Smooth muscle cell (in vitro differentiated cells): ENCODE data around the gene TFCP2. TPM values are rescaled to one million over a fixed set of nuclear protein-coding genes. Genes with fewer than 3 reads are reported as not detected.

ENCODE experiments used
- DNase-seq: peaks from one replicate; lab custom pipeline; 2025; ENCODE audit not compliant: unreplicated experiment; lab: John Stamatoyannopoulos, UW
- H2AFZ ChIP-seq: fragments of 200-600 bp; sonication (generic); 2 replicates; pipeline ENCODE4 v1.6.0; 2016; ENCODE audit warnings: antibody characterized with exemption, low read depth, mild to moderate bottlenecking
- H3F3A ChIP-seq: fragments of 200-600 bp; sonication (generic); 2 replicates; pipeline ENCODE4 v1.6.0; 2017; ENCODE audit warnings: antibody characterized with exemption, low read depth
- H3K27ac ChIP-seq: fragments of 200-600 bp; sonication (generic); 2 replicates; pipeline ENCODE4 v1.5.1; 2016; ENCODE audit warnings: low read depth, mild to moderate bottlenecking
- H3K27me3 ChIP-seq: fragments of 200-600 bp; sonication (generic); 2 replicates; pipeline ENCODE4 v1.6.1; 2016; ENCODE audit warnings: low read depth, mild to moderate bottlenecking
- H3K36me3 ChIP-seq: fragments of 200-600 bp; sonication (generic); 2 replicates; pipeline ENCODE4 v1.5.1; 2016; ENCODE audit warnings: low read depth
- H3K4me1 ChIP-seq: fragments of 200-600 bp; sonication (generic); 2 replicates; pipeline ENCODE4 v1.5.1; 2016; ENCODE audit warnings: low read depth
- H3K4me2 ChIP-seq: fragments of 200-600 bp; sonication (generic); 2 replicates; pipeline ENCODE4 v1.6.0; 2016; ENCODE audit warnings: mild to moderate bottlenecking
- H3K4me3 ChIP-seq: fragments of 200-600 bp; sonication (generic); 2 replicates; pipeline ENCODE4 v1.5.1; 2016; ENCODE audit warnings: mild to moderate bottlenecking
- H3K79me2 ChIP-seq: fragments of 200-600 bp; sonication (generic); 2 replicates; pipeline ENCODE4 v1.6.0; 2016; ENCODE audit warnings: low read depth, mild to moderate bottlenecking
- H3K9ac ChIP-seq: fragments of 200-600 bp; sonication (generic); 2 replicates; pipeline ENCODE4 v1.6.0; 2016; ENCODE audit warnings: low read depth
- H3K9me3 ChIP-seq: fragments of 200-600 bp; sonication (generic); replicated peaks from 2 replicates; pipeline ENCODE4 v1.5.1; 2016; ENCODE audit warnings: low read depth
- H4K20me1 ChIP-seq: fragments of 200-600 bp; sonication (generic); 2 replicates; pipeline ENCODE4 v1.6.0; 2016; ENCODE audit warnings: low read depth
- WGBS: methylation state at CpG from one replicate; pipeline ENCODE4 v1.1.7; 2016; ENCODE audit warnings: low lambda C conversion rate; 5-methylcytosine and 5-hydroxymethylcytosine counted together
- polyA plus RNA-seq: library from polyadenylated mRNA; unstranded; fragments of >200 nt; fragmentation: Nextera tagmentation; extraction: Ambion mirVana; gene quantifications from 2 replicates; pipeline ENCODE4 v1.2.1, GENCODE V29; 2016
- total RNA-seq: library from RNA; depleted of rRNA; stranded (reverse); fragments of >200 nt; gene quantifications from 2 replicates; pipeline ENCODE4 v1.2.3, GENCODE V29; 2014
- TF ChIP-seq, protein P1 (sequence below): fragments of 200-600 bp; sonication (generic); IDR thresholded peaks from 2 replicates; pipeline ENCODE4 v1.5.1; 2017; ENCODE audit warnings: borderline replicate concordance, mild to moderate bottlenecking, antibody characterized with exemption; ENCODE audit not compliant: insufficient read depth, poor library complexity, severe bottlenecking

Gene TFCP2
- total and polyA plus RNA-seq, 2 experiments from 2014 or later, result 12.4 to 16.2 TPM

GRCh38 chr12:51185171-51185717, 12.3 kb upstream of the TFCP2 start:
- no peaks in the 10 kb centered on the region for H3K36me3 ChIP-seq
- H3K27ac ChIP-seq, result no peak overlapping the region
- no peak overlapping the region for H2AFZ ChIP-seq
- H3K4me1 ChIP-seq, result peaks cover 4% of the 10 kb centered on the region
- no peaks in the 10 kb centered on the region for H3K9me3 ChIP-seq
- no peaks in the 10 kb centered on the region for H4K20me1 ChIP-seq
- H3K4me3 ChIP-seq, result no peak overlapping the region
- no peaks in the 10 kb centered on the region for H3K27me3 ChIP-seq
- no peak overlapping the region for H3K4me2 ChIP-seq
- no peak for DNase-seq
- no peak overlapping the region for H3K9ac ChIP-seq
- H3F3A ChIP-seq, result no peaks in the 10 kb centered on the region
- TF ChIP-seq, protein P1, sequence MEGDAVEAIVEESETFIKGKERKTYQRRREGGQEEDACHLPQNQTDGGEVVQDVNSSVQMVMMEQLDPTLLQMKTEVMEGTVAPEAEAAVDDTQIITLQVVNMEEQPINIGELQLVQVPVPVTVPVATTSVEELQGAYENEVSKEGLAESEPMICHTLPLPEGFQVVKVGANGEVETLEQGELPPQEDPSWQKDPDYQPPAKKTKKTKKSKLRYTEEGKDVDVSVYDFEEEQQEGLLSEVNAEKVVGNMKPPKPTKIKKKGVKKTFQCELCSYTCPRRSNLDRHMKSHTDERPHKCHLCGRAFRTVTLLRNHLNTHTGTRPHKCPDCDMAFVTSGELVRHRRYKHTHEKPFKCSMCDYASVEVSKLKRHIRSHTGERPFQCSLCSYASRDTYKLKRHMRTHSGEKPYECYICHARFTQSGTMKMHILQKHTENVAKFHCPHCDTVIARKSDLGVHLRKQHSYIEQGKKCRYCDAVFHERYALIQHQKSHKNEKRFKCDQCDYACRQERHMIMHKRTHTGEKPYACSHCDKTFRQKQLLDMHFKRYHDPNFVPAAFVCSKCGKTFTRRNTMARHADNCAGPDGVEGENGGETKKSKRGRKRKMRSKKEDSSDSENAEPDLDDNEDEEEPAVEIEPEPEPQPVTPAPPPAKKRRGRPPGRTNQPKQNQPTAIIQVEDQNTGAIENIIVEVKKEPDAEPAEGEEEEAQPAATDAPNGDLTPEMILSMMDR, result no peak
- 85% methylated on average over 6 of the region's 6 CpGs for WGBS
- H3K79me2 ChIP-seq, result no peaks in the 10 kb centered on the region

DNA sequence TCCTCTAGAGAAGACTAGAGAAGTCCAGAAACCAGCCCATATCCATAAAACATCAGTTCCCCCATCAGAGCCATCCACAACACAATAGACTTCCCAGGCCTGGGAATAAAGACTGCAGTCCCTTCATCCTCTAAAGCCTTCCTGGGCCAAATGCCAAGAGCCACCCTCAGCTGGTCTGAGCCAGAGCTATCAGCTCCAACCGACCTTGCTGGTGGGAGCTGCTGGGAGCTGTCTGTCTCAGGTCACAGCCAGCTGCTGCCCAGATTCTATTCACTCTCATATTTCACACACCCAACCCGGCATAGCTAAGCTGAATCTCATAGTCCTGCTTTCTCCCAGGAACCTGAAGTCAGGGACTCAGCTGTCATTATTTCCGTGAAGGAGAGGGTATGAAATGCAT, 10.9 kb upstream of the TFCP2 start:
- Histone ChIP-seq H3K36me3 (no peaks in the 10 kb centered on the region), H4K20me1 (no peaks in the 10 kb centered on the region), H3F3A (no peaks in the 10 kb centered on the region), H3K4me2 (no peak overlapping the region), H3K4me3 (no peak overlapping the region), H3K27ac (no peak overlapping the region), H3K4me1 (peaks cover 4% of the 10 kb centered on the region), H3K27me3 (no peaks in the 10 kb centered on the region), H2AFZ (no peak overlapping the region), H3K9ac (no peak overlapping the region), H3K79me2 (no peaks in the 10 kb centered on the region), H3K9me3 (no peaks in the 10 kb centered on the region)
- no peak for DNase-seq
- WGBS, result 60% methylated on average over 3 of the region's 3 CpGs
- TF ChIP-seq, protein P1, result no peak

DNA sequence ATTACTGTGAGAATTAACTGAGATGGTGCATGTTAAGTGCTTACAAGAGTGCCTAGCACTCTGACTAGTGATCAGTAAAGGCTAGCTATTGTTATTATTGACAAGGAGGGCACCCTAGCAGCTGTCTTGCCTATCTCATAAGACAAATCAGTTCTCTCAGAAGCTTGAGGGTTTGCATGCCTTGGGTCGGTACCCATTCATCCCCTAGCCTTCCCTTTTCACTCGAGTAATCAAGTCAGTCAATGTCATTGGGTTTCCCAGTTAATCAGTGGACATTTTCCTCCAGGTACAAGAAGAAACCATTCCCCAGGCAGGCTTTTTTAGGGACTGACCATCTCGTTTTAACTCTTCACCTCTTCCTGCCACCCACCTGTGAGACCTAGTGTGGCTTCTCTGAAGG, 10.4 kb upstream of the TFCP2 start:
- Histone ChIP-seq H3K4me2 (no peak overlapping the region), H3K9ac (no peak overlapping the region), H3K36me3 (no peaks in the 10 kb centered on the region), H3K9me3 (no peaks in the 10 kb centered on the region), H3F3A (no peaks in the 10 kb centered on the region), H3K79me2 (no peaks in the 10 kb centered on the region), H3K4me1 (peaks cover 4% of the 10 kb centered on the region), H2AFZ (no peak overlapping the region), H3K27me3 (no peaks in the 10 kb centered on the region), H3K27ac (no peak overlapping the region), H3K4me3 (no peak overlapping the region), H4K20me1 (no peaks in the 10 kb centered on the region)
- WGBS, result 88% methylated on average over 3 of the region's 3 CpGs
- no peak for DNase-seq
- TF ChIP-seq, protein P1, result no peak

DNA sequence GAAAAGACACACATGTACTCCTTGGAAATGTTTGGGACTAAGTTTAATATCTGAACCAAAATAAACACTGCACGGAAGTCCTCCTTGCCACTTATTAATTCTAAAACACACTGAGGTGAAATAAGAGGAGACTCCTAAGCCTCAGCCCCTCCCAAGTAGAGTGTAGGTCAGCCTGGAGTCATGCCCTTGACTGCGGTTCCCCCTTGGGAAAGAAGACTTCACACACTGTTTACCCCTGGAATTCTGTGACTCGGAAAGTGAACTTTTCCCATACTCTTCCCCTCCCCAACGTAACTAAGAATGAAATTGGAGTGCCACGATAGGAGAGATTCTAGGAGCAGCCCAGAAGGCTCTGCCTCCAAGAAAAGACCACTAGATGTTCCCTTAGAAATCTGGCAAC, 8.6 kb upstream of the TFCP2 start:
- WGBS, result 86% methylated on average over 5 of the region's 5 CpGs
- Histone ChIP-seq H3K9me3 (no peaks in the 10 kb centered on the region), H3K27me3 (no peaks in the 10 kb centered on the region), H3K27ac (no peak overlapping the region), H3K36me3 (no peaks in the 10 kb centered on the region), H3K4me3 (no peak overlapping the region), H3F3A (no peaks in the 10 kb centered on the region), H3K4me1 (no peaks in the 10 kb centered on the region), H3K9ac (no peak overlapping the region), H2AFZ (no peak overlapping the region), H4K20me1 (no peaks in the 10 kb centered on the region), H3K79me2 (no peaks in the 10 kb centered on the region), H3K4me2 (no peak overlapping the region)
- TF ChIP-seq, protein P1, result no peak
- DNase-seq, result no peak
